Gastroesophageal sphincter (tissue), 4 donors: ENCODE results near the gene TFAM. TPM values are rescaled to one million over a fixed set of nuclear protein-coding genes. Genes with fewer than 3 reads are reported as not detected.

Experiments used
- ATAC-seq: fragments of 150-250 bp; one replicate; pipeline ENCODE4 v1.9.1; 2016; ENCODE audit warnings: mild to moderate bottlenecking, moderate library complexity
- H3K27ac ChIP-seq, 4 donors: fragments of 200-600 bp; sonication (generic) in 3 of 4; 1 replicate in 3 of 4; 2 replicates in 1 of 4; pipeline ENCODE4 v1.5.1; 2016 to 2019
- H3K27me3 ChIP-seq: fragments of 200-600 bp; sonication (generic); one replicate; pipeline ENCODE4 v1.5.1; 2019
- H3K36me3 ChIP-seq, 2 donors: fragments of 200-600 bp; sonication (generic); one replicate each; pipeline ENCODE4 v1.5.1; 2019; ENCODE audit warnings: control low read depth in 1 of 2
- H3K4me1 ChIP-seq, 3 donors: fragments of 200-600 bp; sonication (generic); 1 replicate in 2 of 3; 2 replicates in 1 of 3; pipeline ENCODE4 v1.5.1; 2016 to 2019; ENCODE audit warnings: control low read depth in 2 of 3
- H3K4me3 ChIP-seq, 2 donors: fragments of 200-600 bp; sonication (generic); one replicate each; pipeline ENCODE4 v1.5.1; 2019; ENCODE audit warnings: mild to moderate bottlenecking in 1 of 2, moderate library complexity in 1 of 2
- H3K9me3 ChIP-seq, 3 donors: fragments of 200-600 bp; sonication (generic); one replicate each; pipeline ENCODE4 v1.5.1; 2017 to 2019; ENCODE audit warnings: control low read depth in 2 of 3
- EP300 ChIP-seq: sonication (generic); formaldehyde crosslinking; IDR thresholded peaks from one replicate; pipeline ENCODE4 v1.6.1; 2017; ENCODE audit warnings: antibody characterized with exemption, mild to moderate bottlenecking
- POLR2A ChIP-seq, 2 donors: fragments of 450-650 bp; IDR thresholded peaks; one replicate each; pipeline ENCODE4 v1.6.1; 2017; ENCODE audit warnings: antibody characterized with exemption in 2 of 2, mild to moderate bottlenecking in 2 of 2, moderate library complexity in 1 of 2
- POLR2AphosphoS5 ChIP-seq: sonication (generic); formaldehyde crosslinking; IDR thresholded peaks from one replicate; pipeline ENCODE4 v1.6.1; 2017; ENCODE audit warnings: antibody characterized with exemption
- whole genome bisulfite sequencing, 2 donors: methylation state at CpG; one replicate each; pipeline ENCODE4 v1.1.5; 2018; ENCODE audit warnings: low coverage in 1 of 2; 5-methylcytosine and 5-hydroxymethylcytosine counted together
- total RNA-seq, 4 donors: library from RNA; depleted of rRNA; stranded (reverse); fragments of >200 nt; gene quantifications; one replicate each; pipeline ENCODE4 v1.1.0, GENCODE V29; 2016
- TF ChIP-seq, protein P1 (sequence below), 4 experiments: fragments of 200-600 bp in 2 of 4; fragments of 450-650 bp in 2 of 4; sonication (generic) in 1 of 4; IDR thresholded peaks; one replicate each; pipeline ENCODE4 v1.5.1; 2017 to 2019; ENCODE audit warnings: antibody characterized with exemption in 4 of 4, mild to moderate bottlenecking in 2 of 4, moderate library complexity in 2 of 4

Gene TFAM
- total RNA-seq, 4 donors from 2014 or later: 17.5 to 29.1 (median 21.2) TPM

DNA sequence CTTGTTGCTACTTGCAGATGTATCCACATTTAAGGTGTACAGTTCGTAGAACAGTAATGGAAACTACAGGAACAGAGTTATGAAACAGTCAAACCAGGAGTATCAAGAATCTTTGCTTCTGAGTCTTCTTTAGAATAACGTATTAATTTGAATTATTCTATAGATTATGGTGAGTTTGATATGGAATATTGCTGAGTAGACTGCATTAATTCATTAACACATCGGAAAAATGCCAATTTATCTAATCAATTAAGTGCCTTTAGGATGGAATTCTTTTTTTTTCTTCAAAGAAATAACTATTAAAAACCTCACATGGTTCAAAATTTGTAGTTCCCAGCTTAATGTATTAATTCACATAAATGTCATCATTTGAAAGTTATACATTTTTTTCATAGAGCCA, 3.8 kb downstream of the TFAM start:
- Histone ChIP-seq H3K4me1 (peaks cover 5 to 40% (median 10%) of the 10 kb centered on the region in 3 donors), H3K27ac (no peak overlapping the region), H3K4me3 (no peak overlapping the region), H3K9me3 (no peaks in the 10 kb centered on the region), H3K27me3 (no peaks in the 10 kb centered on the region), H3K36me3 (peaks cover 2 to 63% of the 10 kb centered on the region in 2 donors)
- 91 to 93% methylated on average over 3 of the region's 3 CpGs for WGBS, 2 donors
- no peak for TF ChIP-seq POLR2AphosphoS5
- no peak for TF ChIP-seq EP300
- no peak for TF ChIP-seq POLR2A (IDR thresholded peaks at IDR 0.05)
- TF ChIP-seq, protein P1, sequence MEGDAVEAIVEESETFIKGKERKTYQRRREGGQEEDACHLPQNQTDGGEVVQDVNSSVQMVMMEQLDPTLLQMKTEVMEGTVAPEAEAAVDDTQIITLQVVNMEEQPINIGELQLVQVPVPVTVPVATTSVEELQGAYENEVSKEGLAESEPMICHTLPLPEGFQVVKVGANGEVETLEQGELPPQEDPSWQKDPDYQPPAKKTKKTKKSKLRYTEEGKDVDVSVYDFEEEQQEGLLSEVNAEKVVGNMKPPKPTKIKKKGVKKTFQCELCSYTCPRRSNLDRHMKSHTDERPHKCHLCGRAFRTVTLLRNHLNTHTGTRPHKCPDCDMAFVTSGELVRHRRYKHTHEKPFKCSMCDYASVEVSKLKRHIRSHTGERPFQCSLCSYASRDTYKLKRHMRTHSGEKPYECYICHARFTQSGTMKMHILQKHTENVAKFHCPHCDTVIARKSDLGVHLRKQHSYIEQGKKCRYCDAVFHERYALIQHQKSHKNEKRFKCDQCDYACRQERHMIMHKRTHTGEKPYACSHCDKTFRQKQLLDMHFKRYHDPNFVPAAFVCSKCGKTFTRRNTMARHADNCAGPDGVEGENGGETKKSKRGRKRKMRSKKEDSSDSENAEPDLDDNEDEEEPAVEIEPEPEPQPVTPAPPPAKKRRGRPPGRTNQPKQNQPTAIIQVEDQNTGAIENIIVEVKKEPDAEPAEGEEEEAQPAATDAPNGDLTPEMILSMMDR (IDR thresholded peaks at IDR 0.05): no peak
- no peak for ATAC-seq

DNA sequence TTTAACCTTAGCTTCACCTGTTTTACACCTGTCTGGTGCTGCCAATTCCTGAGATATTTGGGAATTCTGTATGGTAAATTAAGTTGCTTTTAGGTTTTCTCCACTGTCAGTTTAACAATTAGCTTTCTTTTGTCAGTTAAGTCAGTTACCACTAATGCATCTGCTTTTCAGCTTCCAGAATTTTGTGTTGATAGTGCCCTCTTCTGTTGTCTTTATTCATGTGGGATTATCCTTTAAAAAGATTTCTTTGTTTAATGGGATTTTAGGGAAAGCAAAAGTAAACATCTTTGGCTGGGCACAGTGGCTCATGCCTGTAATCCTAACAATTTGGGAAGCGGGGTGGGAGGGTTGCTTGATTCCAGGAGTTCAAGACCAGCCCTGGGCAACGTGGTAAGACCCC, 8.1 kb downstream of the TFAM start:
- peaks cover 2 to 92% of the 10 kb centered on the region in 2 donors for H3K36me3 ChIP-seq
- no peak overlapping the region for H3K4me3 ChIP-seq
- H3K9me3 ChIP-seq: no peaks in the 10 kb centered on the region
- 64 to 75% methylated on average over 2 of the region's 2 CpGs for WGBS, 2 donors
- ATAC-seq: no peak
- H3K27me3 ChIP-seq: no peaks in the 10 kb centered on the region
- no peak for TF ChIP-seq POLR2A (IDR thresholded peaks at IDR 0.05)
- no peak for TF ChIP-seq POLR2AphosphoS5
- no peak for TF ChIP-seq EP300
- TF ChIP-seq, protein P1 (IDR thresholded peaks at IDR 0.05): no peak
- H3K4me1 ChIP-seq: peaks cover 0 to 7% (median 0%) of the 10 kb centered on the region in 3 donors
- no peak overlapping the region for H3K27ac ChIP-seq

DNA sequence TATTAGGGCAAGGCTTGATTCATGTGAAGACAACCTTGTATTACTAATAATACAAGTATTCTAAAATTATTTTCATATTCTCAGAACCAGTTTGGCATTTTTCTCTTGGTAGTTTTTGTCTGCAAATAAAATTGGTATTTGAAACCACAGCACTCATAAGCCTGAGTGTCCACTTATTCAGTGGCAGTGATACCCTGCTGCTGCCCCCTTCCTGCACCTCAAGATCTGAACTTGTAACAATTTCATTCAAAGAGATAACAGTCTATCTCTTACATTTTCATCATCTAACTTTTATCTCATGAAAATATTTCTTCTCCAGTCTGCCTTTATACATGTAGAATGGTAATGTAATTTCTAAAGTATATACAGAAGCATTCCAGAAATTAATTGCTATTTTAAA, 9.3 kb downstream of the TFAM start:
- H3K36me3 ChIP-seq: peaks cover 2 to 82% of the 10 kb centered on the region in 2 donors
- ATAC-seq: no peak
- no peak overlapping the region for H3K4me3 ChIP-seq
- no peaks in the 10 kb centered on the region for H3K27me3 ChIP-seq
- no peak for TF ChIP-seq POLR2AphosphoS5
- TF ChIP-seq, protein P1 (IDR thresholded peaks at IDR 0.05): no peak
- TF ChIP-seq POLR2A (IDR thresholded peaks at IDR 0.05): no peak
- no peak for TF ChIP-seq EP300
- no peaks in the 10 kb centered on the region for H3K9me3 ChIP-seq
- H3K27ac ChIP-seq: no peak overlapping the region
- peaks cover 0 to 7% (median 0%) of the 10 kb centered on the region in 3 donors for H3K4me1 ChIP-seq

DNA sequence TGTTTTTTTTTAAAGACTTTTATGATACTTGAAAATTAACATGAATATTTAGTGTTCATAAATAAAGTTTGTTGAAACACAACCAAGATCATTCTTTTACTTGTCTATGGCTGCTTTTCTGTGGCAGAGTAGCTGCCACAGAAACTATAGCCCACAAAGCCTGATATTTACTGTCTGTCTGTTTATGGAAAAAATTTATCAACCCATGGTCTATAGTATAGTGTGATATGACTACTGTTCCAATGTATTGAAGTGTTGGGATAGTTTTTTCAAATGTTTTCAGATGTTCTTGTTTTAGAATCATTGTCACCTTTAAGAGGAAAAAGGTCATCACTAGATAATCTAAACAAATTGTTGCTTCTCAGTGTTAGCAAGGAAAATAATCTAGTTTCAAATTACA, 10.8 kb downstream of the TFAM start:
- H3K4me1 ChIP-seq: no peaks in the 10 kb centered on the region
- no peak overlapping the region for H3K27ac ChIP-seq
- no peak for ATAC-seq
- H3K4me3 ChIP-seq: no peak overlapping the region
- TF ChIP-seq, protein P1 (IDR thresholded peaks at IDR 0.05): no peak
- TF ChIP-seq POLR2A (IDR thresholded peaks at IDR 0.05) (no peak), POLR2AphosphoS5 (no peak), EP300 (no peak)
- H3K9me3 ChIP-seq: no peaks in the 10 kb centered on the region
- H3K27me3 ChIP-seq: no peaks in the 10 kb centered on the region
- peaks cover 2 to 66% of the 10 kb centered on the region in 2 donors for H3K36me3 ChIP-seq

DNA sequence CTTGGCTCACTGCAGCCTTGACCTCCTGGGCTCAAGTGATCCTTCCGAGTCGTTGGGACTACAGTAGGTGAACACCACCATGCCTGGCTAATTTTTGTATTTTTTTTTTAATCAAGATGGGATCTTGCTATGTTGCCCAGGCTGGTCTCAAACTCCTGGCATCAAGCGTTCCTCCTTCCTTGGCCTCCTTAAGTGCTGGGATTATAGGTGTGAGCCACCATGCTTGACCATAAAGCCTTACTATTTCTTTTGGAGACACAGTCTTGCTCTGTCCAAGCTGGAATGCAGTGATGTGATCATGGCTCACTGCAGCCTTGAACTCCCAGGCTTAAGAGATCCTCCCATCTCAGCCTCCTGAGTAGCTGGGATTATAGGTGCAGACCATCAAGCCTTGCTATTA, 12.6 kb downstream of the TFAM start:
- Histone ChIP-seq H3K27me3 (no peaks in the 10 kb centered on the region), H3K4me1 (no peaks in the 10 kb centered on the region), H3K4me3 (no peak overlapping the region), H3K36me3 (peaks cover 2 to 56% of the 10 kb centered on the region in 2 donors), H3K9me3 (no peaks in the 10 kb centered on the region), H3K27ac (no peak overlapping the region)
- ATAC-seq: no peak
- 96 to 100% methylated on average over 3 of the region's 3 CpGs for WGBS, 2 donors
- TF ChIP-seq, protein P1 (IDR thresholded peaks at IDR 0.05): no peak
- TF ChIP-seq EP300 (no peak), POLR2AphosphoS5 (no peak), POLR2A (IDR thresholded peaks at IDR 0.05) (no peak)
